Measurements from ENCODE around the gene PTPN20. TPM values are rescaled to one million over a fixed set of nuclear protein-coding genes. Genes with fewer than 3 reads are reported as not detected.
A peak's percentile ranks its signal among the peaks of the same experiment; 100 is the strongest.

The PTPN20 gene
- total RNA-seq, 6 experiments from 2014 or later, result 0.44 to 1.3 (median 0.81) TPM; not detected in 2

DNA sequence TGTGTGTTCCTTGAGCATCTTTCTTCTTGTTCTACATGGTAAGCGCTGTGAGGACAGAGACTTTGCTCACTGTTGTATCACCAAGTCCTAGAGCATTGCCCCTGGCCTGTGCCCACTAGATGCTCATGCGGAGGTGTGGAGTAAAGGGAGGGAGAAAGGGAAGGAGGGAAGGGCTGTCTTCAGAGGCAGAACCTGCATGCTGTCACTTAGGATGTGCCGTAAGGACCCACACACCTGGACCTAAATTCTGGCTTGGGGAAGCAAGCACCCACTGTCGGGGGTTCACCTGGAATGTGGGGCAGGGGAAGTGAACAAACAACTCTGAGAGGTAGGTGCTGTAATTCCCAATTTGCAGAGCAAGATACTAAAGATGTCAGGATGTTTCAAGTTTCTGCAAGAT, 129.5 kb downstream of the PTPN20 start:
- ATAC-seq, result no peak
- DNase-seq, result peak in 1 of 3 donors; percentile 2
- TF ChIP-seq POLR2A (IDR thresholded peaks at IDR 0.05), result no peak
- TF ChIP-seq, protein P1, sequence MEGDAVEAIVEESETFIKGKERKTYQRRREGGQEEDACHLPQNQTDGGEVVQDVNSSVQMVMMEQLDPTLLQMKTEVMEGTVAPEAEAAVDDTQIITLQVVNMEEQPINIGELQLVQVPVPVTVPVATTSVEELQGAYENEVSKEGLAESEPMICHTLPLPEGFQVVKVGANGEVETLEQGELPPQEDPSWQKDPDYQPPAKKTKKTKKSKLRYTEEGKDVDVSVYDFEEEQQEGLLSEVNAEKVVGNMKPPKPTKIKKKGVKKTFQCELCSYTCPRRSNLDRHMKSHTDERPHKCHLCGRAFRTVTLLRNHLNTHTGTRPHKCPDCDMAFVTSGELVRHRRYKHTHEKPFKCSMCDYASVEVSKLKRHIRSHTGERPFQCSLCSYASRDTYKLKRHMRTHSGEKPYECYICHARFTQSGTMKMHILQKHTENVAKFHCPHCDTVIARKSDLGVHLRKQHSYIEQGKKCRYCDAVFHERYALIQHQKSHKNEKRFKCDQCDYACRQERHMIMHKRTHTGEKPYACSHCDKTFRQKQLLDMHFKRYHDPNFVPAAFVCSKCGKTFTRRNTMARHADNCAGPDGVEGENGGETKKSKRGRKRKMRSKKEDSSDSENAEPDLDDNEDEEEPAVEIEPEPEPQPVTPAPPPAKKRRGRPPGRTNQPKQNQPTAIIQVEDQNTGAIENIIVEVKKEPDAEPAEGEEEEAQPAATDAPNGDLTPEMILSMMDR (IDR thresholded peaks at IDR 0.05), result no peak
- 84% methylated on average over 4 of the region's 4 CpGs for WGBS (ENCODE audit: insufficient coverage, low coverage, low lambda C conversion rate, missing lambda C conversion rate)
- H3K36me3 ChIP-seq, result no peaks in the 10 kb centered on the region
- no peaks in the 10 kb centered on the region for H3K9me3 ChIP-seq
- H3K27ac ChIP-seq, result no peak overlapping the region
- H3K27me3 ChIP-seq, result no peaks in the 10 kb centered on the region
- intact Hi-C loops (cut with DNase I), result loop anchor here in 1 of 2 donors (5.0 kb wide), 1 partner anchor 272 kb away; no protein-coding TSS in a partner anchor
- H3K4me3 ChIP-seq, result no peak overlapping the region
- no peaks in the 10 kb centered on the region for H3K4me1 ChIP-seq

- ATAC-seq, result no peak
- intact Hi-C loops (cut with DNase I), result loop anchor here in 1 of 2 donors (5.0 kb wide), 1 partner anchor 271 kb away; no protein-coding TSS in a partner anchor
- TF ChIP-seq, protein P1 (IDR thresholded peaks at IDR 0.05), result no peak
- TF ChIP-seq POLR2A (IDR thresholded peaks at IDR 0.05), result no peak
- H3K9me3 ChIP-seq, result no peaks in the 10 kb centered on the region
- no peak overlapping the region for H3K4me3 ChIP-seq
- no peaks in the 10 kb centered on the region for H3K27me3 ChIP-seq
- no peaks in the 10 kb centered on the region for H3K4me1 ChIP-seq
- no peak overlapping the region for H3K27ac ChIP-seq
- WGBS (ENCODE audit: insufficient coverage, low coverage, low lambda C conversion rate, missing lambda C conversion rate), result 47% methylated on average over 1 of the region's 4 CpGs
- DNase-seq, result peak in 2 of 3 donors; percentile 3 to 25
- no peaks in the 10 kb centered on the region for H3K36me3 ChIP-seq
These were observed 130.4 kb downstream of the PTPN20 start for GRCh38 chr10:47041396-47042198.

DNA sequence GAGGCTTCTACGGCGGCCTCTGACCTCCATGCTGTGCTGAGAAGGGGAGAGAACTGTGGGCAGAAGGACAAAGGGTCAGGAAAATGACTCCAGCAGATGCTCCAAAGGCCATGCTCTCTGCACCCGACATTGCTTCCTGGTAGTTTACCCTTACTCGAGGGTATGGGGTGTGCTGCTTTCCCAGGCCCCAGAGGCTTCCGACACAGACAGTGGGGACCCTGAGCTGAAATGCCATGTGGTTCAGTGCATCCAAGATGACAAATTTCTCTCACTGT, 130.9 kb downstream of the PTPN20 start:
- Histone ChIP-seq H3K4me1 (no peaks in the 10 kb centered on the region), H3K4me3 (no peak overlapping the region), H3K9me3 (no peaks in the 10 kb centered on the region), H3K36me3 (no peaks in the 10 kb centered on the region), H3K27me3 (no peaks in the 10 kb centered on the region), H3K27ac (no peak overlapping the region)
- TF ChIP-seq POLR2A (IDR thresholded peaks at IDR 0.05), result no peak
- TF ChIP-seq, protein P1 (IDR thresholded peaks at IDR 0.05), result no peak
- 80% methylated on average over 1 of the region's 5 CpGs for WGBS (ENCODE audit: insufficient coverage, low coverage, low lambda C conversion rate, missing lambda C conversion rate)
- DNase-seq (peak in 1 of 3 donors; percentile 28), ATAC-seq (no peak)
- intact Hi-C loops (cut with DNase I), result loop anchor here in 1 of 2 donors (5.0 kb wide), 1 partner anchor 270 kb away; no protein-coding TSS in a partner anchor

DNA sequence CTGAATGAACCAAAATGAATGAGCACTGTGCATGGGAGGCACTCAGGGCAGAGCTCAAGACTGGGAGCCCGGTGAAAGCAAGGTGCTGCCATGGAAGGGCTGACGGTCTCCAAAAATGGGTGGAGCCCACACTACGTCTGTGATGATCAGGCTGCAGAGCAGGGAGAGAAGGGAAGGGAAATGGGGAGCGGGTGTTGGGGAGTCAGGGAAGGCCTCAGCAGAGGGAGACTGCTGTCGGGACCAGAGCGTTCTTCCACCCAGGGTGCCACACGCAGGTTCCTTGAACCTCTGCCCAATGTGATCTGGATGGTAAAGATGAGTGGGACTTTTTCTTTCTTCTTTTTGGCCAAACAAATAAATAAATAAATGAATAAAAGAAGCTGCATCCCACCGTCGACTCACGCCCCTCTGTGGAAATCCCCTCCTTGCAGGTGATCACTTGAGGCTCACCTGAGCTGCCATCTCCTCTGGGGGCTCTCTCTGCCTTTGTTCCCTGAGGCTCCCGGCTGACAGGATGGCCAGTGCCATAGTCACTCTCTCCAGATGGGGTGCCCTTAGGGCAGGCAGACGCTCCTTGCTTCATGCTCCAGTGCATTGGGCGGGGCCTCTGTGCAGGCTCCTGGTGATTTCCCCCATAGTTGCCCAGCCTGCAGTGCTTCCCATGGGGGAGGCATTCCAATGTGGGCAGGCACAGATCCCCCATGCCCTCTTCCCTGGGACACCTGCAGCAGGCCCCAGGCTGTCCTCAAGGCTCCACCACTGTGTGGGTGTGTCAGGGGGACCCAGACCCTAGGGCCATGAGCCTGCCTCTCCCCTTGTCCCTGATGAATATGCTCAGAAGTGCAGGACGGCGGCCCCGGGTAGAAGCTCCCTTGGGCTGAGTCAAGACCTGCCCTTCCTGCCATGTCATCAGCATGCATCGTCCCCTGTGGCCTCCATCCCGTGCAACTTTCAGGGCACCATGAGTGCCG, 131.8 kb downstream of the PTPN20 start:
- no peak for TF ChIP-seq POLR2A (IDR thresholded peaks at IDR 0.05)
- TF ChIP-seq, protein P1 (IDR thresholded peaks at IDR 0.05), result no peak
- WGBS (ENCODE audit: insufficient coverage, low coverage, low lambda C conversion rate, missing lambda C conversion rate), result 84% methylated on average over 13 of the region's 19 CpGs
- H3K4me3 ChIP-seq, result no peak overlapping the region
- no peaks in the 10 kb centered on the region for H3K27me3 ChIP-seq
- H3K27ac ChIP-seq, result no peak overlapping the region
- H3K9me3 ChIP-seq, result no peaks in the 10 kb centered on the region
- no peaks in the 10 kb centered on the region for H3K36me3 ChIP-seq
- intact Hi-C loops (cut with DNase I), result loop anchor here in 1 of 2 donors (5.0 kb wide), 1 partner anchor 269 kb away; no protein-coding TSS in a partner anchor
- DNase-seq (peak; percentile 8 to 46 (median 24)), ATAC-seq (no peak)
- no peaks in the 10 kb centered on the region for H3K4me1 ChIP-seq

All from right lobe of liver (tissue), 6 donors.